Rectal smooth muscle tissue (tissue), 1 donor: ENCODE results near the gene NFKBIE.

Source experiments
- H3K27ac ChIP-seq: one replicate; pipeline ENCODE4 v1.7.0; 2013; ENCODE audit warnings: low read depth, low read length, inconsistent platforms
- H3K27me3 ChIP-seq: one replicate; pipeline ENCODE4 v1.7.0; 2013; ENCODE audit warnings: low read length; ENCODE audit not compliant: control insufficient read depth, insufficient read depth
- H3K36me3 ChIP-seq: one replicate; pipeline ENCODE4 v1.7.0; 2013; ENCODE audit warnings: low read length; ENCODE audit not compliant: control insufficient read depth, insufficient read depth
- H3K4me1 ChIP-seq: one replicate; pipeline ENCODE4 v1.7.0; 2013; ENCODE audit warnings: low read length; ENCODE audit not compliant: control insufficient read depth, insufficient read depth
- H3K4me3 ChIP-seq: one replicate; pipeline ENCODE4 v1.7.0; 2013; ENCODE audit warnings: low read length
- H3K9ac ChIP-seq: one replicate; pipeline ENCODE4 v1.7.0; 2013; ENCODE audit warnings: low read length

NFKBIE gene

GRCh38 chr6:44228031-44228430, 37.3 kb downstream of the NFKBIE start:
- Histone ChIP-seq H3K36me3 (peaks cover 12% of the 10 kb centered on the region), H3K27me3 (no peaks in the 10 kb centered on the region), H3K27ac (peak overlapping the region; percentile 83), H3K4me3 (no peak overlapping the region), H3K9ac (no peak overlapping the region), H3K4me1 (peaks cover 73% of the 10 kb centered on the region)

- Histone ChIP-seq H3K9ac (no peak overlapping the region), H3K4me1 (peaks cover 73% of the 10 kb centered on the region), H3K27ac (peak overlapping the region; percentile 83)
Observed at GRCh38 chr6:44227148-44227793, 38.1 kb downstream of the NFKBIE start.

GRCh38 chr6:44226368-44227147, 38.8 kb downstream of the NFKBIE start:
- Histone ChIP-seq H3K4me3 (peak overlapping the region; percentile 53), H3K9ac (peak overlapping the region; percentile 32), H3K4me1 (peaks cover 73% of the 10 kb centered on the region)

More at GRCh38 chr6:44227148-44227793, 38.1 kb downstream of the NFKBIE start:
- no peaks in the 10 kb centered on the region for H3K27me3 ChIP-seq
- peak overlapping the region; percentile 53 for H3K4me3 ChIP-seq
- peaks cover 9% of the 10 kb centered on the region for H3K36me3 ChIP-seq

GRCh38 chr6:44225579-44226325, 39.6 kb downstream of the NFKBIE start:
- Histone ChIP-seq H3K36me3 (no peaks in the 10 kb centered on the region), H3K4me3 (peak overlapping the region; percentile 24), H3K9ac (peak overlapping the region; percentile 32), H3K27ac (peak overlapping the region; percentile 83), H3K4me1 (peaks cover 71% of the 10 kb centered on the region), H3K27me3 (no peaks in the 10 kb centered on the region)

More at GRCh38 chr6:44226368-44227147, 38.8 kb downstream of the NFKBIE start:
- peak overlapping the region; percentile 83 for H3K27ac ChIP-seq
- H3K36me3 ChIP-seq, result peaks cover 3% of the 10 kb centered on the region
- no peaks in the 10 kb centered on the region for H3K27me3 ChIP-seq

- Histone ChIP-seq H3K36me3 (no peaks in the 10 kb centered on the region), H3K4me1 (peaks cover 65% of the 10 kb centered on the region), H3K27ac (peak overlapping the region; percentile 84), H3K9ac (peak overlapping the region; percentile 42), H3K27me3 (no peaks in the 10 kb centered on the region), H3K4me3 (peak overlapping the region; percentile 75)
Observed at GRCh38 chr6:44224965-44225305, 40.4 kb downstream of the NFKBIE start.

- peaks cover 64% of the 10 kb centered on the region for H3K4me1 ChIP-seq
- no peaks in the 10 kb centered on the region for H3K27me3 ChIP-seq
- H3K27ac ChIP-seq, result peak overlapping the region; percentile 84
- peak overlapping the region; percentile 42 for H3K9ac ChIP-seq
- H3K36me3 ChIP-seq, result no peaks in the 10 kb centered on the region
- peak overlapping the region; percentile 75 for H3K4me3 ChIP-seq
Observed at GRCh38 chr6:44224029-44224964, 41.1 kb downstream of the NFKBIE start.

- peak within 1 kb of the TSS; percentile 84 for H3K27ac ChIP-seq
- H3K27me3 ChIP-seq, result no peaks in the 10 kb centered on the region
- peak within 1 kb of the TSS; percentile 46 for H3K9ac ChIP-seq
- peak within 1 kb of the TSS; percentile 75 for H3K4me3 ChIP-seq
- H3K4me1 ChIP-seq, result peaks cover 57% of the 10 kb centered on the region
- no peaks in the 10 kb centered on the region for H3K36me3 ChIP-seq
Observed at GRCh38 chr6:44223319-44224028, 41.9 kb downstream of the NFKBIE start, which contains the start of gene SLC29A1. Gene SLC29A1 (plus strand): TSS chr6:44223595. CDS start chr6:44227314, 3,719 bp downstream.

- Histone ChIP-seq H3K27ac (peak overlapping the region; percentile 84), H3K4me3 (peak overlapping the region; percentile 75), H3K27me3 (no peaks in the 10 kb centered on the region), H3K4me1 (peaks cover 56% of the 10 kb centered on the region), H3K9ac (no peak overlapping the region), H3K36me3 (no peaks in the 10 kb centered on the region)
Observed at GRCh38 chr6:44222486-44223318, 42.6 kb downstream of the NFKBIE start.

- Histone ChIP-seq H3K9ac (no peak overlapping the region), H3K36me3 (no peaks in the 10 kb centered on the region), H3K4me3 (peak overlapping the region; percentile 17), H3K4me1 (peaks cover 56% of the 10 kb centered on the region), H3K27me3 (no peaks in the 10 kb centered on the region), H3K27ac (peak overlapping the region; percentile 90)
Observed at GRCh38 chr6:44221961-44222335, 43.4 kb downstream of the NFKBIE start.

- Histone ChIP-seq H3K9ac (no peak overlapping the region), H3K36me3 (no peaks in the 10 kb centered on the region), H3K27me3 (no peaks in the 10 kb centered on the region), H3K4me3 (peak overlapping the region; percentile 17), H3K27ac (peak overlapping the region; percentile 90), H3K4me1 (peaks cover 57% of the 10 kb centered on the region)
Observed at GRCh38 chr6:44221291-44221960, 43.9 kb downstream of the NFKBIE start.
